GM18873 (cell line): ENCODE data around the gene ZSCAN32.

Experiments used
- ATAC-seq: cut with Tn5 transposase; IDR thresholded peaks from one replicate; pipeline ENCODE4 v1.9.1; 2021; ENCODE audit warnings: mild to moderate bottlenecking, moderate library complexity, moderate number of reproducible peaks; ENCODE audit not compliant: unreplicated experiment, low FRiP score

Gene ZSCAN32

DNA sequence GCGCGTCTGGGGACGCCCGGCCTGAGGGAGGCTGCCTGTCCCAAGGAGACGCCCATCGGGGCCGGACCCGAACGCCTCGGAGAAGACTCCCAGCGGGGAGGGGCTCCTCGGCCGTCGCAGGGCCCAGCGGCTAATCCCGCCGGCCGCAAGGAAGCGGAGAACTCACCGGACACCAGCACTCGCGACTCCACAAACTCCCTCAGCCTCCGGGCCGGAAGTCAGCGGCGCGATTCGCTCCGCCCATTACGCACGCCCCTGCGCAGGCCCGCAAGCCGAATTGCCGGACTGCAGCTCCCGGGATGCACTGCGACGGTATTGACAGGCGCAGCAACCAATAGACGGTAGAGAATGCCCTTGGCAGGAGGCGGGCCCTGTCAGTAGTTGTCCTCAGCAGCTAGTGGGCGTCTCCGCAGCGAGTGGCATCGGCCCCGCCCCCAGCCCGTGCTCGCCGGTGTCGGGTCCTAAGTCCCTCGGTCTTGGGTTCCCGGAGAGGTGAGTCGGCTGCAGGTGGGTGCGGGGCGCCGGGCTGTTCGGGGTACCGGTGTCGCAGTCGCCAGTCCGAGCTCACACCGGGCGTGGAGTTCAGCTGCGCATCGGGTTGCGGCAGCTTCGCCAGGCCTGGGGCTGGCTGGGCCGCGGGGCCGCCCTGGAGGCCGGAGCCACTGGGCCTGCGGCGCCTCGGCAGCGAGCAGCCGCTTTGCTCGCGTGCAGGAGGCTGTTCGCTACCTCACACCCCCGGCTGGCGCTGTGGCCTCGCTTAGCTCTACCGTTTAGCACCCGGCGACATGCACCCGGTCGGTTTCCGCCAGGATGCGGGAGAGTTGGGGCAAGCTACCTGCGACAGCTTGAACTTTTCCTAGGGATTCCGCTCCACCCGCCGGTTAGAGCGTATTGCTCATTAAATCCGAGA is at the start of gene ZSCAN32, which contains the start of gene ZNF174:
TSS of gene ZSCAN32 (minus strand) at position 226 of the 910 bp plus-strand sequence. CDS start 3,447 bp downstream, outside the sequence.
TSS of gene ZNF174 (plus strand) at position 437 of the 910 bp plus-strand sequence. CDS start 790 bp downstream, outside the sequence.
- peak; percentile 97 for ATAC-seq

DNA sequence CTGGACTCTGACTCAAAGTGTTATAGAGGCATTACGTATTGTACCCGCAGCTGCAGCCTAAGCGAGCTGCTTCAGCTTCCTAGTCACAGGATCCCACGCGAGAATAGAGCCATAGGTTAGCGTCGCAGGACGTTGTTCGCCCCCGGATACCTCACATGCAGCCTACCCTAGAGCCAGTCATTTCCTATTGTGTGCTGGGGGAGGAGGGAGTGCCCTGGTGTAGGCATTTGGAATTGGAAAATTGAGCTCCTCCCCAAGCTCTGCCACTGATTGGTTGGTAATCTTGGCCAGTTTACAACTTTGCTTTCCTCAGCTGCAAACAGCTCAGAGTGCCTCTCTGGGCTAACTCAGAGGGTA is 43.2 kb upstream of the ZSCAN32 start:
- ATAC-seq, result no peak

DNA sequence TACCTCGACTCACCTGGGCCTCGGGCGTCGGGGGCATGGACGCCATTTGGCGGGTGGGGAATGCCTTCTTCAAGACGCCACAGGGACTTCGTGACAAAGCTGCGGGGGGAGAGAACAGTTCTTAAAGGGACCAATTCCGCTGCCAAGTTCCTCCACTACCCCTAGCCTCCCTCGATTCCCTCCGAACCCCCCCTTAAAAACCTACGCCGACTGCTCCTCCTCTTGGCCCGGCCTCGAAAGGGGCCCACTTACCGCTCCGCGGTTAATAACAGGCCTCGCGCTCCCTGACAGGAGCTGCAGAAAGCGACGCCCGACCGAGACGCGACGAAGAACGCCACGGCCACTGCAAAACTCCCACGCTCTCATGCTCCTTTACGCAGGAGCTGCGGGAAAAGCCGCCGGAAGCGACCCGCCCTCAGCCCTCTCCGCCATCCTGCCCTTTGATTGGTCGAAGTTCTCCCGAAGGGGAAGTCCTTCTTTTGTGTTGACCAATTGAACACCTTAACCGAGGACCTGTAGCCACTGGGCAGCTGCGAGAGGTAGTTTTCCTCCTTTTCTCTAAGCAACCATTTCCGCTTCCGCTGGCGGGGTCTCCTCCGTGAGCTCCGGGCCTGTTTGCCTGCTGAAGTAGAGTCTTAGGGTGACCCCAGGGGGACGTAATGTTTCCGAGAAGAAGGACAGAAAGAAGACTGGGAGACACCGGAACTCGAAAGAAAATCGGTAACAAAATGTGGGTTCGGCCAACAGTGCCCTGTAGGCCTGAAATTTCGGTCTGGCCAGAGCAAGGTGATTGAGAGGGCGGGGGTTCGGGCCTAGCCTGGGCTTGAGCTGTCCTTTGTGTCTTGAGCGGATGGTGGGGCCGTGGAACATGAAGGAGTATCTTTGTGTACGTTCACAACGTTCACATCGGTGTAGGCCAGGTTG is 42.6 kb upstream of the ZSCAN32 start, which contains the start of the genes NAA60 and ZNF597:
TSS of gene NAA60 (plus strand) at position 573 of the 924 bp plus-strand sequence. CDS start 32,548 bp downstream, outside the sequence.
TSS of gene ZNF597 (minus strand) at position 397 of the 924 bp plus-strand sequence. CDS start at position 46, 351 bp downstream.
- ATAC-seq, result no peak

DNA sequence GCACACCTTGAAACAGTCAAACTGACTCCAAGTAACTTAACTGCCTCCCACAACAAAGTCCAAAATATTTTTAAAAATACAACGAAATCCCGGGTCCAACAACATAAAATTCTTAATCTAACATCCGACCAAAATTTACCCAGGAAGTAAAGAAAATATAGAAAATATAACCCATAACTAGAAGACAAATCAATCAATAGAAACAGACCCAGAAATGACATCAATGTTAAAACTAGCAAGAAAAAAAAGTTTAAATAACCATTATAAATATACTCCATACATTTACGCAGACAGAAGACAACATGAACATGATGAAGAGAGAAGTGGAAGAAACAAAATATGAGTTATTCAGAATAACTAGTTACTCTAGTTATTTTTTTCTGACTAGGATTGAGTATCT is 38.8 kb upstream of the ZSCAN32 start:
- no peak for ATAC-seq

DNA sequence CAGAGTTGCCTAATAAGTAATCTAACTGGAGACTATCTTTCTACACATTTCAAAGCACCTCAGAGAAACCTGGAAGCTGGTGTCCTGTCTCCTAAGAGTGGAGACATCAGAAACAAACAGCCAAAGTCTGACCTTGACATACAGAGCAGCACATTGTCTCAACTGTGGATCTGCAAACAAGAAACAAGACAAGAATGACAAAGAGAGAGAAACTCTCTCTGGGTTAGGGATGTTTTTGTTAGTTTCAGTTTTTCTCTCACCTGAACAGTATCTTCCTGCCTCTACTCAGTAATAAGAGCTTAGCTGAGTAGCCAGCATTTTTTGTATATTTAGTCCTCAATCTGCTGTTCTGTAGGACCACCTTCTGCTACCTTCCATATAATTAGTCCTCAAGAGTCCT is 33.6 kb upstream of the ZSCAN32 start:
- ATAC-seq, result no peak

DNA sequence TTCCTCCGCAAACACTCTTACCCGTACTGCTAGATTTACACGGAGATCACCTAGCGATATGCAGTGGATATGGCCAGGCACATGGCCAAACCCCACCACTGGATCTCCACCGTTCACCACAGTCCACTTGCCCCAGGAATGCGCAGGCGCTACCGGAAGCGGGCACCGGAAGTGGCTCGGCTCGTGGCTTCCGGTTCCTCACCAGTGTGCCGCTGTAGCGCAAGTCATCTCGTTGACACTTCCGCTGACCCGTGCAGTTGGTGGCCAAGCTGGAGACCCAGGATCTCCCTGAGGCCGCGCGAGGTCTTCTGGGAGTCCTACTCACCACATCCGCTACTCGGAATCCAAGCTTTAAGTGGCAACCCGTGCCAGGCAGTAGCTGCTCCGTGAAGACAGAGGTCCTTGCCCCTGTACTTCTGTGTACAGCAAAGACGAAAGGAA is 31.0 kb upstream of the ZSCAN32 start:
- no peak for ATAC-seq

DNA sequence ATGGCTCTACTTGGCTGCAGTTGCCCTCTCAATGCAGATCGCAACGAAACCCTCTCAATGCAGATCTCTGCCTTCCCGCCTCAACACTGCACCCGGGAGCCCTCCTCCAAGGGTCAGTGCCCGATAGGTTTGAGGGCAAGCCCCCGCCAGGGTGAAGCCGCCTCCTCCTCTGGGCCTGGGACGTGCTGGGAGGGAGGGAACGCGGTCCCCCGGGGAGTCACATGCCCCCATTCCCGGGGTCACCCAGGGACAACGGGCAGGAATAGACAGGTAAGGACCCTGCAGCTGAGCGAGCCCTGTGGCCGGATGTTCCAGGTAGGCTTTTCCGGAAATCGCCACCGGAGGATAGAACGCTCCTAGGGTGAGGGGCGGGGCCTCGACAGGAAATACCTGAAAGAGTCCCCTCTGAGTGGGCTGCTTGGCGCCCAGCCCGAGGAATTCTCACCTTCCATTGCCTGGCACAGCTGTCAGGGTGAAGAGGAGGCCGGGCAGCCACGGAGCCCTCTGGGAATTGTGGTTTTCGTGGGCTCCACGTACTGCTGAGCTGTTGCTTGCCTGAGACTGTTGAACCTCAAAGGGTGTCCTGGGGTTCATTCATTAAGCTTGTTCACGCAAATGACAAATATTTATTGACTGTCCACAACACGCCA is 13.1 kb upstream of the ZSCAN32 start:
- no peak for ATAC-seq

DNA sequence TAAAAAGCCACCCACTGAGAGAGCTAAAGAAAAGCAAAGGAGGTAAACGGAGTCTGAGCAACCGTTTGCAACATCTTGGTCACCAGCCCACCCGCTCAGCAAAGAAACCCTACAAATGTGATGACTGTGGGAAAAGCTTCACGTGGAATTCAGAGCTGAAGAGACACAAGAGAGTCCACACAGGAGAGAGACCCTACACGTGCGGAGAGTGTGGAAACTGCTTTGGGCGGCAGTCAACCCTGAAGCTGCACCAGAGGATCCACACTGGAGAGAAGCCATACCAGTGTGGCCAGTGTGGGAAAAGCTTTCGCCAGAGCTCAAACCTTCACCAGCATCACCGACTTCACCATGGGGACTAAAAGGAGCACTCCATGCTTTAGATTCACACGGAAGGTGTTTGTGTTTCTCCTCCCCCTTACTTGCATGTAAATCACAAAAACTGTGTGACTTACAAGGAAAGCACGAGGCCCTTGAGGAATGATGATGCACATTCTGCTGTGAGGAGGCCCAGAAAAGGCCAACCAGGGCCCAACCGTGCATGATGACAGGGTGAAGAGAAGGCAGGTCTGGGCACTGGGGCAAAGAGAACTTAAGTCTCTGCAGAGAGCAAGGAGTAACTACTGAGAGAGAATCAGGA is 7.9 kb upstream of the ZSCAN32 start:
- no peak for ATAC-seq

DNA sequence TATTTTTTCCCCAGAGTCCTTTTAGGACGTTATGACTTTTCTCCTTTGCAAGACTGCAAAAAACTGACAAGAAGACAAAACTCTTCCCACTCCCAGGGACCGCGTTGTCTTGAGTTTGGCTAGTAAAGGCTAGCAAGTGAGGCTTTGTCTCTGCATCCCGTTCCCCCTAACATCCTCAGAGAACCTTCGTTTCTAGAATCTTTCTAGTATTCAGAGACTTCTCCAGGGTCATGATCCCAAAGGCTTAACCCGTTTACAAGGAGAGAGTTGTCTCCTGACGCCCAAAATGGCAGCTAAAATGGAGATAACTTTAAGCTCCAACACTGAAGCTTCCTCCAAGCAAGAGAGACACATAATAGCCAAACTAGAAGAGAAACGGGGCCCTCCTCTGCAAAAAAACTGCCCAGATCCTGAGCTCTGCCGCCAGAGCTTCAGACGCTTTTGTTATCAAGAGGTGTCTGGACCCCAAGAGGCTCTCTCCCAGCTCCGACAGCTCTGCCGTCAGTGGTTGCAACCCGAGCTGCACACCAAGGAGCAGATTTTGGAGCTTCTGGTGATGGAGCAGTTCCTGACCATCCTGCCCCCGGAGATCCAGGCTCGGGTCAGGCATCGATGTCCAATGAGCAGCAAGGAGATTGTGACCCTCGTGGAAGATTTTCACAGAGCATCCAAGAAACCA is 1.1 kb upstream of the ZSCAN32 start:
- no peak for ATAC-seq

DNA sequence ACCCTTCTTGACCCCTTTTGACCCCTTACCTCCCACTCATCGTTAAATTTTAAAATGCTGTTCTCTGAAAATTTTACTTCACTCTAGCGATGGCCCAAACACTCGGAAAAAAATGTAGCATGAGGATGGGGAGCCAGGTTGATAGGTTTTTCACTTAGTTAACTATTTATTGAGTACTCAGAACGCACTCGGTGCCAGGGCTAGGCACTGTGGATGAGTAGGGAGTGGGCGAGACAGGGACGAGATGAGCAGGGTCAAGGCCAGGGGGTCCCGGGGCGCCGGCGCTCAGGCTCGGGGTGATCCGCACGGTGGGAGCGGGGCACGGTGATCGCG is 392 bp downstream of the ZSCAN32 start:
- no peak for ATAC-seq

DNA sequence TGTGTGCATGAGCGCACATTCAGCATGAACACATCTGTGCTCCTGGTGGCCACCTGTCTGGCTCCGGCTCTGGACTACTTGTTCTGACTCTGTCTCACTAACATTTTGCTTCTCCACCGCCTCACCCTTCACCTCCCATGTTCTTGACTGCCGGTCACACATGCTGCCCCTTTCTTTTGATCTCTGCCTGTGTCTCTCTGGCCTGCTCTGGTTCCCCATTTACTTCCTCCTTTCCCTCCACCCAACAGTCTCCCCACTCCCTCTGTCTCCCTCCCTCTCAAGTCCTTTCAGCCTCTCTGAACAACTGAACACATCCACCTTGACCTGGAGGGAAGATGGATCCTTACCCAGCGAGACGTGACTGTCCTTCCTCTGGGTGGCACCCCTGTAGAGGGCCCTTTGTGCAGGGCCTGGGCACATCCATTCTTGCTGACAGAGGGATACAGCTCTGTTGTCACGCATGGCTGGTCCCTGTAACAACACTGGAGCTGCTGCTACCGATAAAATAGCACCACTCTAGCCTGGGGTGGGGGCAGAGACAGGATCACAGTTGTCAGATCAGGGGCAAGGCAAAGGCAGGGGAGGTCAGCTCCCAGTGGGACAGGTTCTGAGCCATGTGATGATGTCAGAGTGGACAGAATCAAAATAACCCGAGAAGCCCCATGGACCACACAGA is 11.0 kb downstream of the ZSCAN32 start:
- no peak for ATAC-seq

DNA sequence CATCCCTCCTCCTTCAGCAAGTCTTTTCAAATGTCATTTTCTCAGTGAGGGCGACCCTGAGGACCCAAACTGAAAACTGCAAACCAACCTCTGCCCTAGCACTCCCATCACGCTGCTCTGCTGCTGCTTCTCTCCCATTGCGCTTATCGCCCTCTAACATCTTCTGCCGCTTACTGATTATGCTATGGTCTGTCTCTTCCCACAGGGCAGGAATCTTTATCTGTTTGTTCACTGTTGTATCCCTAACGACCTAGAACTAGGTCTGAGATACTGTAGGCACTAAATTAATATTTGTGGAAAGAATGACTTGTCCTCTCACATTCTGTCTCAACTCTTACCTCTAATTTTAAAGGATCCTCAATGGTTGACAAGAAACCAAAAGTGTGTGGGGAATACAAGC is 12.5 kb downstream of the ZSCAN32 start:
- ATAC-seq, result no peak

DNA sequence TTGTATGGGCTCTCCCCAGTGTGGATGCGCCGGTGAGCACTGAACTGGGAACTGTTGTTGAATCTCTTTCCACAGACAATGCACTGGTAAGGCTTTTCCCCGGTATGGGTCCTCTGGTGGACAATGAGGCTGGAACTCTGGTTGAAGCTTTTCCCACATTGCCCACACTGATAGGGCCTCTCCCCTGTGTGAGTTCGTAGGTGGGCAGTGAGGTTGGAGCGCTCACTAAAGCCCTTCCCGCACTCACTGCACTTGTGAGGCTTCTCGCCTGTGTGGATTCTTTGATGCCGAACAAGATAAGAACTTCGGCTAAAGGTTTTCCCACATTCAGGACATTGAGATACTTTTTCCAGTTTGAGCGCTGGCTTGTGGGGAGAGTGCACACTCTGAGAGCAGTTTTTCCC is 17.8 kb downstream of the ZSCAN32 start:
- ATAC-seq, result no peak

DNA sequence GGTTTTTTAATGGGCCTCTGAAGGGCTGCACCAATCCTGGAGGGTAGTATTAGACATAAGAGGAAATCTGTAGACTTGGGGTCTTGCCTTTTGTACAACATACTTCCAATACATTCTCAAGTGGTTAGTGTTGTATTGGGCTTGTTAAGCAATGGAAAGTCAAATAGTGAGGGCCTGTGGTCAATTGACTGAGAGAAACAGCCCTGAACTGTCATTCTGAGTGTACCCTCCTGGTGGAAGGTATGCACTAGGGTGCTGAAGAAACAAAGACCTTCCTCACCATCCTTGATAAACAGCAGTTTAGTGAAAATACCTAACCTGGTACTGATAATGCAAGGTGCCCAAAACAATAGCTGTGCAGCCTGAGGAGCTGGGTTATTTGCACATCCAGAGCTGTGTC is 22.9 kb downstream of the ZSCAN32 start:
- no peak for ATAC-seq

DNA sequence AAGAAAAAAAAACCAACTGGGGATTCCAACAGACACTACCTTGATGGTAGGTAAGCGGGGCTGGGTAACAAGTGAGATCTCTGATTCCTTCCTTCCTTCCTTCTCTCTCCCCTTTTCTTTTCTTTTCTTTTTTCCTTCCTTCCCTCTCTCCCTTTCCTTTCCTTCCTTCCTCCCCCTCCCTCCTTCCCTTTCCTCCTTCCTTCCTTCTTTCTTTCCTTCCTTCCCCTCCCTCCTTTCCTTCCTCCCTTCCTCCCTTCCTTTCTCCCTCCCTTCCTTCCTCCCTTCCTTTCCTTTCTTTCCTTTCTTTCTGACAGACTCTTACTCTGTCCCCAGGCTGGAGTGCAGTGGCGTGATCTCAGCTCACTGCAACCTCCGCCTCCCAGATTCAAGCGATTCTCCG is 25.1 kb downstream of the ZSCAN32 start:
- no peak for ATAC-seq

DNA sequence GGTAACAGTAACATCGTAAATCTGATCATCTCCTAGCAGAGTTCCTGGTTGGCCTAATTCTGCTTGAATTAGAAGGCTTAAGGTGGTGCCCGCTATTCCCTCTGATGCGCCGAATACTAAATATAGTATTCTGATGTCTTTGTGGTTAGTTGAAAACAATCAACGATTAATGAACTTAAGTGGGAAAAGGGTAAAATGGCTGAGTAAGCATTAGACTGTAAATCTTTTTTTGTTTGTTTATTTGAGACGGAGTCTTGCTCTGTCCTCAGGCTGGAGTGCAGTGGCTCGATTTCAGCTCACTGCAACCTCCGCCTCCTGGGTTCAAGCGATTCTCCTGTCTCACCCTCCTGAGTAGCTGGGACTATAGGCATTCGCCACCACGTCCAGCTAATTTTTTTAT is 31.7 kb downstream of the ZSCAN32 start:
- no peak for ATAC-seq

DNA sequence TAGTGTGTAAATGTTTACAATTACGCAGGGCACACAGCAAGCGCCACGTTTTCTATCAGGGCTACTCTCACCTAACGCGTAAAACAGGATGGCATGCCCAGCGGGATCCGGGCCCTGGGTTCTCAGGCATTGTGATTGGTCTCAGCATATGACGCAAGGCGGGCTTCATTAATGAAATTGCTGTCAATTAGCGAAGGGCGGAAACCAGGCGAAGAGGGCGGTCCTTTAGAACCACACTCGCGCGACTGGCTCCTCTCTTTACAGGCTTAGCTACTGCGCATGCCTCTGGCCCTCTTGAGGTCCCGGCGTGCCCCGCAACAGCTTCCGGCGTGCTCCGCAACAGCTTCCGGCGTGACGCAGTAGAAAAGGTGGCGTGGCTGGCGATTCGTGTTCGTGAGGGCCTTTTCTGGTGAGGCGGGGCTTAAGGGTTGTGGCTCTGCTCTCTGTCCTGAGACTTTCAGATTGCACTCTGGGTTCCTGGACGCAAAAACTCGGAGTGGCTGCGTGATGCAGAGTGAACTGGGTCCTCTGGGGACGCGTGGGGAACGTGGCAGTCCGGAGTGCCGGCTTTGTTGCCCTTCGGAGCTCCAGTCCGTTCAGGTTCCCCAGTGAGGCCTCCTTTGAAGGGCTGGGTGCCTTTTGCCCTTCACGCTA is 35.9 kb downstream of the ZSCAN32 start:
- ATAC-seq, result no peak

DNA sequence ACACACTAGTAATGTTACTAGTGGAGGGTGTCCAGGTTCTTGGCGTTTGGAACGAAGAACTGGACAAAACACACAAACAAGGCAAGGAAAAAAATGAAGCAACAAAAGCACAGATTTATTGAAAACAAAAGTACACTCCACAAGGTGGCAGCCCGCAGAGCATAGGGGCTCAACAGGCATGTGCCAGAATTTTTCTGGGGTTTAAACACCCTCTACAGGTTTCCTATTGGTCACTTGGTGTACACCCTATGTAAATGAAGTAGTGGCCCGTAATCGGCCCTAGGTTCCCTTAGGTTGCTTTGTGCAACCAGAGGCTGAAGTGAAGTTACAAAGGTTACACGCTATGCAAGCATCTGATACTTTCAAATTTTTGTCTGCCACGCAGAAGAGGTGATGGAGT is 37.0 kb downstream of the ZSCAN32 start:
- no peak for ATAC-seq
